Duodenal mucosa (tissue), 2 donors: ENCODE data around the gene MTMR2.
A peak's percentile ranks its signal among the peaks of the same experiment; 100 is the strongest.

Experiments used
- H3K27ac ChIP-seq: one replicate; pipeline ENCODE4 v1.7.0; 2013; ENCODE audit warnings: low read depth, low read length
- H3K27me3 ChIP-seq, 2 donors: one replicate each; pipeline ENCODE4 v1.7.0; 2013; ENCODE audit warnings: low read length in 2 of 2, control low read depth in 1 of 2; ENCODE audit not compliant: insufficient read depth in 2 of 2, control insufficient read depth in 1 of 2
- H3K36me3 ChIP-seq, 2 donors: one replicate each; pipeline ENCODE4 v1.7.0; 2013; ENCODE audit warnings: low read length in 2 of 2, control low read depth in 1 of 2; ENCODE audit not compliant: insufficient read depth in 2 of 2, control insufficient read depth in 1 of 2
- H3K4me1 ChIP-seq, 2 donors: one replicate each; pipeline ENCODE4 v1.7.0; 2013; ENCODE audit warnings: low read length in 2 of 2, control low read depth in 1 of 2; ENCODE audit not compliant: insufficient read depth in 2 of 2, control insufficient read depth in 1 of 2
- H3K4me3 ChIP-seq, 2 donors: one replicate each; pipeline ENCODE4 v1.7.0; 2013; ENCODE audit warnings: low read length in 2 of 2, low read depth in 1 of 2
- H3K9ac ChIP-seq, 2 donors: one replicate each; pipeline ENCODE4 v1.7.0; 2013; ENCODE audit warnings: low read length in 2 of 2, low read depth in 1 of 2
- H3K9me3 ChIP-seq, 2 donors: one replicate each; pipeline ENCODE4 v1.7.0; 2013; ENCODE audit warnings: low read length in 2 of 2, control low read depth in 1 of 2; ENCODE audit not compliant: control insufficient read depth in 1 of 2

Gene MTMR2

DNA sequence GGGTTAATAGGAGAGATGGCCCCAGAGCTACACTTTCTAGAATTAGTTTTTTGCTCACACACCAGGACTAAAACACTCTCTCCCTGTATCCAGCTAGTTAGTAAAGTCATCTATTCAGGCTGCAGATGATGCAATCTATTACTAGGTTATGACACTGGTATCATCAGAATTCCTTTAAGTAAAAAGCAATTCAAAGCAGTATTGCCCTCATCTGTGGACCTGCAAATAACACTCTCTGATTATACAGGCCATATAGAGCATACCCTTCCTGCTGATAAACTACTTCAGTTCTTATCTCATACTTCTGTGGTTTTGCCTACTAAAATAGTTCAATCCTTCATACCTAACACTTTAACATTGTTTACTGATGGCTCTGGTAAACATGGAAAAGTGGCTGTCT is 13.5 kb upstream of the MTMR2 start:
- Histone ChIP-seq H3K36me3 (no peaks in the 10 kb centered on the region), H3K4me1 (no peaks in the 10 kb centered on the region), H3K27me3 (no peaks in the 10 kb centered on the region), H3K9ac (no peak overlapping the region), H3K27ac (no peak overlapping the region), H3K9me3 (no peaks in the 10 kb centered on the region), H3K4me3 (no peak overlapping the region)

GRCh38 chr11:95933594-95933993 is 9.7 kb upstream of the MTMR2 start:
- no peaks in the 10 kb centered on the region for H3K9me3 ChIP-seq
- no peak overlapping the region for H3K9ac ChIP-seq
- no peak overlapping the region for H3K27ac ChIP-seq
- H3K27me3 ChIP-seq, result no peaks in the 10 kb centered on the region
- H3K36me3 ChIP-seq, result no peaks in the 10 kb centered on the region
- H3K4me3 ChIP-seq, result no peak overlapping the region
- no peaks in the 10 kb centered on the region for H3K4me1 ChIP-seq

- Histone ChIP-seq H3K27ac (no peak overlapping the region), H3K36me3 (no peaks in the 10 kb centered on the region), H3K4me1 (no peaks in the 10 kb centered on the region), H3K27me3 (no peaks in the 10 kb centered on the region), H3K9ac (no peak overlapping the region), H3K9me3 (no peaks in the 10 kb centered on the region), H3K4me3 (no peak overlapping the region)
Observed at GRCh38 chr11:95931916-95932315, 8.0 kb upstream of the MTMR2 start.

DNA sequence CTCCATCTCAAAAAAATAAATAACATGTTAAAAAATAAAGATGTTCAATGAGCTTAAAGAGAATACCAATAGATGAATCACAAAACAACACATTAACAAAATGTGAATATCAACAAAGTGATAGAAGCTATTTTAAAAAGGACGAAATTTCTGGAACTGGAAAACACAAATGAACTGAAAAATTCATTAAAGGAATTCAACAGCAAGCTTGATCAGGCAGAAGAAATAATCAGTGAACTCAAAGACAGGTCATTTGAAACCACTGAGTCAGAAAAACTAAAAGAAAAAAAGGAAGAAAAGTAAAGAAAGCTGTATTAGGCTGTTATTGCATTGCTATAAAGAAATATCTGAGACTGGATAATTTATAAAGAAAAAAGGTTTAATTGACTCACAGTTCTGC is 7.0 kb upstream of the MTMR2 start:
- H3K27ac ChIP-seq, result no peak overlapping the region
- H3K4me1 ChIP-seq, result no peaks in the 10 kb centered on the region
- H3K9me3 ChIP-seq, result no peaks in the 10 kb centered on the region
- H3K27me3 ChIP-seq, result no peaks in the 10 kb centered on the region
- H3K9ac ChIP-seq, result no peak overlapping the region
- H3K36me3 ChIP-seq, result no peaks in the 10 kb centered on the region
- H3K4me3 ChIP-seq, result no peak overlapping the region

DNA sequence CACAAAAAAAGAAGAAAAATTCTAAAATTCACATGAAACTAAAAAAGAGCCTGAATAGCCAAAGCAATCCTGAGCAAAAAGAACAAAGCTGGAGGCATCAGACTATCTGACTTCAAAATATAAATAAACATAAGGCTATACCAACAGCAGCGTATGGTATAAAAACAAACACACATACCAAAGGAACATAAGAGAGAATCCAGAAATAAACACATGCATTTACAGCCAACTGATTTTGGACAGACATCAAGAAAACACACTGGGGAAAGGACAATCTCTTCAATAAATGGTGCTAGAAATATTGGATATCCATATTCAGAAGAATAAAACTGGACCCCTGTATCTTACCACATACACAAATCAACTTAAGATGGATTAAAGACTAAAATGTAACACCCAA is 2.8 kb upstream of the MTMR2 start:
- Histone ChIP-seq H3K9me3 (no peaks in the 10 kb centered on the region), H3K36me3 (no peaks in the 10 kb centered on the region), H3K27me3 (no peaks in the 10 kb centered on the region), H3K27ac (no peak overlapping the region), H3K4me1 (peaks cover 0 to 12% of the 10 kb centered on the region in 2 donors), H3K4me3 (no peak overlapping the region), H3K9ac (no peak overlapping the region)

GRCh38 chr11:95925011-95925410 is 1.1 kb upstream of the MTMR2 start:
- Histone ChIP-seq H3K9ac (peak overlapping the region in 1 of 2 donors; percentile 92), H3K9me3 (no peaks in the 10 kb centered on the region), H3K27me3 (no peaks in the 10 kb centered on the region), H3K4me1 (peaks cover 0 to 12% of the 10 kb centered on the region in 2 donors), H3K36me3 (no peaks in the 10 kb centered on the region), H3K27ac (no peak overlapping the region), H3K4me3 (peak overlapping the region; percentile 79 to 98)

GRCh38 chr11:95924414-95924760 is 480 bp upstream of the MTMR2 start:
- Histone ChIP-seq H3K27ac (peak overlapping the region; percentile 86), H3K36me3 (no peaks in the 10 kb centered on the region), H3K4me1 (peaks cover 0 to 12% of the 10 kb centered on the region in 2 donors), H3K9ac (peak overlapping the region; percentile 71 to 92), H3K27me3 (no peaks in the 10 kb centered on the region), H3K4me3 (peak overlapping the region; percentile 79 to 98), H3K9me3 (no peaks in the 10 kb centered on the region)

- H3K27ac ChIP-seq, result peak overlapping the region; percentile 86
- H3K36me3 ChIP-seq, result no peaks in the 10 kb centered on the region
- H3K9me3 ChIP-seq, result no peaks in the 10 kb centered on the region
Observed at GRCh38 chr11:95923439-95923727, 524 bp downstream of the MTMR2 start.

DNA sequence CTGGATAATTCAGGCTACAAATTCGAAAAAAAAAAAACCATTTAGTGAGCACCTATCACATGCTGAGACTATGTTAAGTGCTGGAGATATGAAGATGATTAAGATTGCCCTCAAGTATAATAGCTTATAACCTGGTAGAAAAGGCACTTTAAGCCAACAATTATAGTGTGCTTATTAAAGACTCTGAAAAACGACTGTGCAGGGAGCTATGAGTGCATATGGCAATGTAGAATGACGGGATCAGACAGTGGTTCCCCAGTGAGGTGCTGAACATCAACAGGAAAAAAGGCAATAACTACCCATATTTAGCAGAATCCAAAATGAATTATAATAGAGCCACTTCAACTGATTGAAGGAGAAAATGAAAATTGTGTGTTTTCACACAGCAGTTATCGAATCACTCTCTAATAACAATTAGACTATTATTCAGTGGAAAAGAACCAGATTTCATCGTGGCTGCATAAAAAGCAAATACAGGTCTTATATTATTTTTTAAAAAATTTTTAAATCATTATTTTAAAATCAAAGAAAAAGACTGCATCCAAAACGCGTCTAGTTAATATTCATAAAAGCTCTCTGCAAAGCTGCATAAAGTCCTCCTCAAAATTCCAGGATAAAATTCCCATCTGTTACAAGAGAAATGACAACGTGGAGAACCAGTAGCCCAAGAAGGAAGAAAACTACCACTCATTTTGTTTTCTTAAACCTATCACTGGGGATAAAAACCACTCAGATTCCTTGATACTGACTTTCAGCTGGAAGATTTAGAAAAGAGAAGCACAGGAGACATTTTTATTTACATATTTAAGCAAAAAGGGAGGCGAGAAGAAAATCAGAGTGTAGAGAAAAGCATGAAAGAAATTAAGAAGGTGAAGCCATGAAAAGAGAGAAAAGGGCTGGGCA is 1.1 kb downstream of the MTMR2 start:
- peak overlapping the region; percentile 79 to 98 for H3K4me3 ChIP-seq
- H3K9me3 ChIP-seq, result no peaks in the 10 kb centered on the region
- no peaks in the 10 kb centered on the region for H3K36me3 ChIP-seq
- H3K27ac ChIP-seq, result peak overlapping the region; percentile 86
- H3K27me3 ChIP-seq, result no peaks in the 10 kb centered on the region
- H3K9ac ChIP-seq, result peak overlapping the region; percentile 71 to 92
- peaks cover 0 to 12% of the 10 kb centered on the region in 2 donors for H3K4me1 ChIP-seq

More at GRCh38 chr11:95923439-95923727, 524 bp downstream of the MTMR2 start:
- Histone ChIP-seq H3K4me1 (peaks cover 0 to 12% of the 10 kb centered on the region in 2 donors), H3K9ac (peak overlapping the region; percentile 71 to 92), H3K4me3 (peak overlapping the region; percentile 79 to 98), H3K27me3 (no peaks in the 10 kb centered on the region)

GRCh38 chr11:95922099-95922498 is 1.8 kb downstream of the MTMR2 start:
- H3K4me3 ChIP-seq, result no peak overlapping the region
- no peak overlapping the region for H3K9ac ChIP-seq
- peaks cover 0 to 16% of the 10 kb centered on the region in 2 donors for H3K4me1 ChIP-seq
- H3K36me3 ChIP-seq, result no peaks in the 10 kb centered on the region
- no peaks in the 10 kb centered on the region for H3K27me3 ChIP-seq
- no peak overlapping the region for H3K27ac ChIP-seq
- no peaks in the 10 kb centered on the region for H3K9me3 ChIP-seq
